HG03469 (cell line): ENCODE measurements around the gene POLD4.
A peak's percentile ranks its signal among the peaks of the same experiment; 100 is the strongest.
"Not testable (repeated sequence)": the region's sequence is repeated elsewhere in the genome, so short reads cannot be mapped to it uniquely, and the experiment has no call there.

Source experiments
- ATAC-seq: cut with Tn5 transposase; IDR thresholded peaks from one replicate; pipeline ENCODE4 v1.9.1; 2021; ENCODE audit warnings: mild to moderate bottlenecking, moderate library complexity, moderate number of reproducible peaks; ENCODE audit not compliant: unreplicated experiment

Gene POLD4

GRCh38 chr11:67353317-67354074 lies at the start of gene POLD4:
POLD4 (minus strand) TSS chr11:67353546; CDS start chr11:67353399, 147 bp downstream.
- ATAC-seq = peak; percentile 53

GRCh38 chr11:67403085-67403484 lies 49.7 kb upstream of the POLD4 start:
- ATAC-seq = not testable (repeated sequence)

DNA sequence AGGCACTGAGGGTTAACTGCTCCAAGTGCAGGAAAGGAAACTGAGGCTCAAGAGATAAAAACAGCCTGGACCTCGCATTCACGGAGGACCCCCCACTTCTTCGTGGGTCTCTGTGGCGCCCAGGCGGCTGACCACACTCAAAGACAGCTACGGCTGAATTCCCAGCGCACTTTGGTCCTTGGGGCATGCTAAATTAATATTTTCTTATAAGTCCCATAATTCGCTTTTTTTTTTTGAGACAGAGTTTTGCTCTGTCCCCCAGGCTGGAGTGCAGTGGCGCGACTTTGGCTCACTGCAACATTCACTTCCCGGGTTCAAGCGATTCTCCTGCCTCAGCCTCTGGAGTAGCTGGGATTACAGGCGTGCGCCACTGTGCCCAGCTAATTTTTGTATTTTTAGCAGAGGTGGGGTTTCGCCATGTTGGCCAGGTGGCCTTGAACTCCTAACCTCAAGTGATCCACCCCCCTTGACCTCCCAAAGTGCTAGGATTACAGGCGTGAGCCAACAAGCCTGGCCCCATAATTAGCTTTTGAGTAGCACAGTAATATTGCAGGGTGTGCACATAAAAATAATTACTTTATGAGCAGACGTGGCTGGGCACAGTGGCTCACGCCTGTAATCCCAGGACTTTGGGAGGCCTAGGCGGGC lies 49.0 kb upstream of the POLD4 start:
- ATAC-seq = not testable (repeated sequence)

GRCh38 chr11:67401495-67402191 lies 48.3 kb upstream of the POLD4 start, which contains the start of gene PPP1CA:
PPP1CA (minus strand) TSS chr11:67401858; CDS start chr11:67401782, 76 bp downstream.
- no peak for ATAC-seq

DNA sequence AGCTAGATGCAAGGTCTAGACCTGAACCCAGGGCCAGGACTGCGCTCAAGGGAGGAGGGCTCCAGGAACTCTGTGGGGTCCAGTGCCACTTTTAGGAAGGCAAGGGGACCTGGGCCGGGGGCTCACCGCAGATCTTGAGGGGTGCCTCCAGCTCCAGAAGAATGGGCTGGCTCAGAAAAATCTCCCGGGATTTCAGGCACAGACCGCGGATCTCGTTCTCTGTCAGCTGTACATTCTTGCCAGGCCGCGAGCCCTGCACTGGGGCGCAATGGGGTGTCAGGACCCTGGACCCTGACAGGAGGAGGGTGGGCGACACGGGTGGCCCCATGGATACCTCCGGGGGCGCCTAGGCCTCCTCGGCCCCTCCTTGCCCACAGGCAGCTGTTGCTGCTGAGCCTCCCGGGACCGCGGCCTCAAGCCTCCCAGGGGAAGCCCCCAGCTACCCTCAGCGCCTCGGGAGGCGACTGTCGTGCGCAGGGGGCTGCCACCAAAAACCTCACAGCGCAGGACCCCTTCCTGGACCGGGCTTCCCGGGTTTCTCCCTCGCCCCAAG lies 47.7 kb upstream of the POLD4 start:
- ATAC-seq = no peak

DNA sequence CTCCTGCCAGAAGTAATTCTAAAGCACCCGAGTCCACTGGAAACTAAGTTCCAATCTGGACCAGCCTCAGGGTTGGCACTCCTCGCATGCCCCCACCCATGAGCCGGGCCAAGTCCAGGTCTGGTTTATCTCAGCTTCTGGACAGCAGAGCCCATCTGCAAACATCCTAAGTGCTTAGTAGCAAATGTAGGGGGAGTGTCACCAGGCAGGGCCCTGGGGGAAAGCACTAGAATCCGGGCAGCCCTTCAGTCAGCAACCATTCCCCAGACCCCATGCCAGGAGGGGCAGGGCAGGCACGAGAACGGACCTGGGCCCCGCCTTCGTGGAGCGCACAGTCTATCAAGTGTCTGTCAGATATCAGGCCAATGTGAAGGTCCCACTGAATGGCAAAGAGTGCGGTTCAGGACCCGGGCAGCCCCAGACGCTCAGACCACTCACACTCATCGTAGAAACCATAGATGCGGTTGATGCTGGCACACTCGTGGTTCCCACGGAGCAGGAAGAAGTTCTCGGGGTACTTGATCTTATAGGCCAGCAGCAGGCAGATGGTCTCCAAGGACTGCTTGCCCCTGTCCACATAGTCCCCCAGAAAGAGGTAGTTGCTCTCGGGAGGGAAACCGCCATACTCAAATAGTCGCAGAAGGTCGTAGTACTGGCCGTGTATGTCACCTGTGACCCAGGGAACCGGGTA lies 47.0 kb upstream of the POLD4 start:
- no peak for ATAC-seq

- ATAC-seq = no peak
These were observed 45.6 kb upstream of the POLD4 start for GRCh38 chr11:67398661-67399563.

GRCh38 chr11:67397986-67398660 lies 44.8 kb upstream of the POLD4 start:
- ATAC-seq = no peak

- no peak for ATAC-seq
These were observed 44.2 kb upstream of the POLD4 start for GRCh38 chr11:67397536-67397935.

GRCh38 chr11:67396587-67397389 lies 43.4 kb upstream of the POLD4 start:
- no peak for ATAC-seq

- no peak for ATAC-seq
These were observed 42.9 kb upstream of the POLD4 start for GRCh38 chr11:67396259-67396581.

DNA sequence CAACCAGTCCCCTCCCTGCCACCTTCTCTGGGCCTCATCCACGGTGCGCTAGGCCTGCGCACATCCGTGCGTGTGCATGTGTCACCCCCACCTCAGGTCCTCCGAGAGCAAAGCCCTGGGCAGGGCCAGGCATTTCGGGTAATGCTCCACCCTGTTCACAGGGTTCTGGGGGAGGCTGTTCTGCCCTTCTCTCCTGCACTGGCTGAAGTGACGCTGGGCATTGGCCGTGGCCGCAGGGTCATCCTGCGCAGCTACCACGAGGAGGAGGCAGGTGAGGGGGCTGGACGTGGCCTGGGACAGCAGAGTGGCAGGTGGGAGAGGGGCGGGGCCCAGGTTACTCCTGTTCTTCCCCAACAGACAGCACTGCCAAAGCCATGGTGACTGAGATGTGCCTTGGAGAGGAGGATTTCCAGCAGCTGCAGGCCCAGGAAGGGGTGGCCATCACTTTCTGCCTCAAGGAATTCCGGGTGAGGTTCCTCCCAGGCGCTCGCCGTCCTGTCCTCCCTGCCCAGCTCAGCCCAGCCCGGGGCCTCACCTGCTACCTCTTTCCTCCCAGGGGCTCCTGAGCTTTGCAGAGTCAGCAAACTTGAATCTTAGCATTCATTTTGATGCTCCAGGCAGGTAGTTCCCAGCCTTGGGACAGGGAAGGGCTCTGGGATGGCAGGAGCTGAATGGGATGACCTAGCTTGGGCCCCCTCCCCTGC lies 42.4 kb upstream of the POLD4 start:
- ATAC-seq = no peak

DNA sequence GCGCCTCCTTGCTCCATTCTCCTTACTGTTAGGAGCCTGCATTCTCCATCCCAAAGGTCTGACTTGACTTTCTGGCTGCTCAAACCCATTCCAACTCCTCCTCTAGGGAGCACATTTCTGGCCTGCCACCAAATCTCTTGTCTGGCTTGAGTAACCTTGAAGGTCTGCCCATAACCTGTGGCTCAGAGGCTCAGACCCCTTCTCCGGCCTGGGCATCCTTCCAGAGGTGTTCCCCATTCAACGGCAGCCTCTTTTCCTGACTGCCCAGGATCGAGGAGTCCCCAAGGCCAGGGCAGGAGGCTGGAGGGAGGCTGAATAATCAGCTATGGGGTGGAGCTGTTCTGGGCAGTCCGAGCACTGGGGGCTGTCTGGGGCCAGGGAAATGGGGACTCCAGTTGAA lies 40.6 kb upstream of the POLD4 start:
- ATAC-seq = no peak

DNA sequence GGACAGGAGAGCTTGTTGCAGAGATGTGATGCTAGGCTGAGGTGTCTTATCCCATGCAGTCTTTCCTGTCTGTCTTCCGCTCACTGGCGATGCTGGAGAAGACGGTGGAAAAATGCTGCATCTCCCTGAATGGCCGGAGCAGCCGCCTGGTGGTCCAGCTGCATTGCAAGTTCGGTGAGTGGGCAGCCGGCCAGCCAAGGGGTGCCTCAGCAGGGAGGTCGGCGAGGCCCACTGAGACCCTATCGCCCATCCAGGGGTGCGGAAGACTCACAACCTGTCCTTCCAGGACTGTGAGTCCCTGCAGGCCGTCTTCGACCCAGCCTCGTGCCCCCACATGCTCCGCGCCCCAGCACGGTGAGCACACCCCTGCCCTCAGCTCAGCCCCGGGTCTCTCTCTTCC lies 40.1 kb upstream of the POLD4 start:
- ATAC-seq = no peak

DNA sequence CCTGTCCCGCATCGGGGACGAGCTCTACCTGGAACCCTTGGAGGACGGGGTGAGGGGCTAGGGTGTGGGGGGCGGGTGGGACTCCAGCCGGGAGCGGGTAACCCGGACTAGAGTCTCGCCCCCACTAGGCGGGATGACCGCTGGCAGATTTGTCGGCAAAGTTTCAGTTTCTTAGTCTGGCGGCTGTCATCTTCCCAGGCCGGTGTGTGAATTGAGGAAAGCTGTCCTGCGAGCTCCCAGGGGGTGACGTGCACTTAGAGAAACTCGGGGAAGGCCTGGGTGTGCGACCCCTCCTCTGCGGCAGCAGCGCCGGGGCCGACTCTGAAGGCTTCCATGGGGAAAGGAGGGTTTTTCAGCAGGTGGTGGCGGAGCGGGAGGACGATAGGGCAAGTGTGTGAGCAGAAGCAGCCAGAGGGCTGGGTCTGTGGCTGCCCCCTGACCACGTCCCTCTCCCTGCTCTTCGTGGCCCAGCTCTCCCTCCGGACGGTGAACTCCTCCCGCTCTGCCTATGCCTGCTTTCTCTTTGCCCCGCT lies 38.9 kb upstream of the POLD4 start:
- no peak for ATAC-seq

- ATAC-seq = no peak
These were observed 38.2 kb upstream of the POLD4 start, which contains the start of gene RAD9A for GRCh38 chr11:67391304-67392182. RAD9A (plus strand) TSS chr11:67391986; CDS start chr11:67392045, 59 bp downstream.

DNA sequence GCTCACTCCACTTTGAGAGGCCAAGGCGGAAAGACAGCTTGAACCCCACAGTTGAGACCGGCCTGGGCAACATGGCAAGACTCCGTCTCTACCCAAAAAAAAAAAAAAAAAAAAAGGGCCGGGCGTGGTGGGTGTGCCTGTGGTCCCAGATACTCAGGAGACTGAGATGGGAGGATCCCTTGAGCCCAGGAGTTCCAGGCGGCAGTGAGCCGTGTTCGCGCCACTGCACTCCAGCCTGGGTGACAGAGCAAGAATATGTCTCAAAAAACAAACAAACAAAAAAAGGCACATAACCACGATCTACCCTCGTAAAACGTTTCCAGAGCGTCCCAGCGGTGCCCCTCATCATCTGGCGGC lies 37.6 kb upstream of the POLD4 start:
- no peak for ATAC-seq
